ENCODE measurements around the gene INO80E. TPM values are rescaled to one million over a fixed set of nuclear protein-coding genes. Genes with fewer than 3 reads are reported as not detected.
A peak's percentile ranks its signal among the peaks of the same experiment; 100 is the strongest.

INO80E gene
- total and polyA plus RNA-seq, 2 donors (not counting 1 experiment from before 2014, with no cell fraction given): 103 to 113 TPM

DNA sequence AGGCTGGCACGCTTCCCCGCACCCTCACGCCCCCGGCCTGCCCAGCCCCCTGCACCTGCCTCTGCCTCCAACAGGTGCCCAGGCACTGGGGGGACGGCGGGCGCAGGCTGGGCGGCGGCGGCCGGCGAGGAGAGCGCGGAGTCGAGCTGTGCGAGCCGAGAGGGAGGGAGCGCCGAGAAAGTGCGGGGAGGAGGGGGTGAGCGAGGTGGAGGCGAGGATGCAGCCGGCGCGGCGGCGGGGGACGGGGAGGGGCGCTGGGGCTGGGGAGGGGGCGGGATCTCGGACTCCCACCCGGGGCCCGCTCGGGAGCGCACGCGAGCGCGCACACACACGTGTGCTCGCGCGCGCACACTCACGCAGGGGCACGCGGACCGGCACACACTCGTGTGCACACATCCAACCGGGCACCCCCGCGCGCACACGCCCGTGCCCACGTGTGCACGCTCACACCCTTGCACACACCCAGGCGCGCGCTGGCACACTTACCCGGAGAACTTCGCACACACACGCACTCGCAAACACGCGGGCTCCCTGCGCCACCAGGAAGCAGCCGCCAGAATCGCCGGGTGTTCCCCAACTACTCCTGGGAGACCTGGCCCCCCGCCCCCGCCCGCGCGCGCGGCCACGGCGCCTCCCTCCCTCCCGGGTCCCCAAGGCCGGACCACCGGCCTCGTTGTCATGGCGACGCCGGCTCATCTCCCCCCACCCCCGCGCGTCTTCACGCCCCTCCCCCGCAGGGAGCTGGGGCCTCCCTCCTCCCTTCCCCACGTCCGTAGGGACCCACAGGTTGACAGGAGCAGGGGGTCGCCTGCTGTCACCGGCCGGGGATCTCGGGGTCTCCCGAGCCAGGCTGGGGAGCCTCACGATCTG is 15.0 kb downstream of the INO80E start, which contains the start of gene DOC2A:
TSS of gene DOC2A (minus strand) at position 184 of the 870 bp plus-strand sequence. CDS start 805 bp downstream, outside the sequence.
- DNase-seq (peak; percentile 49), ATAC-seq (ENCODE audit: low read depth) (peak; percentile 32)
- Histone ChIP-seq H4K20me1 (ENCODE audit: control insufficient read depth, insufficient read depth, low read length, poor library complexity, severe bottlenecking) (no peaks in the 10 kb centered on the region), H3K4me3 (ENCODE audit: control extremely low read depth in 1 of 5, extremely low read depth in 1 of 5, insufficient read depth in 1 of 5, low read depth in 2 of 5, low read length in 4 of 5) (peak within 1 kb of the TSS in 4 of 5 experiments; percentile 29 to 50 (median 44)), H3K27me3 (replicated peaks in 1 of 4; ENCODE audit: control extremely low read depth in 1 of 4, control insufficient read depth in 3 of 4, insufficient read depth in 4 of 4, low read length in 3 of 4) (peaks cover 0 to 29% (median 15%) of the 10 kb centered on the region in 4 experiments), H3K4me2 (replicated peaks; ENCODE audit: low read depth, low read length, poor library complexity, severe bottlenecking) (peak within 1 kb of the TSS; percentile 83), H3K36me3 (replicated peaks in 1 of 2; ENCODE audit: control extremely low read depth in 1 of 2, control insufficient read depth in 1 of 2, extremely low read depth in 1 of 2, insufficient read depth in 2 of 2, low read length in 1 of 2) (peaks cover 0 to under 1% of the 10 kb centered on the region in 2 experiments), H3K9me3 (ENCODE audit: control extremely low read depth in 1 of 3, control insufficient read depth in 2 of 3, insufficient read depth in 1 of 3, low read length in 2 of 3) (peaks cover 0 to 12% (median 0%) of the 10 kb centered on the region in 3 donors), H3K79me2 (ENCODE audit: control insufficient read depth, insufficient read depth, low read length) (peaks cover 2% of the 10 kb centered on the region), H3K27ac (ENCODE audit: low read length in 2 of 2) (no peak within 1 kb of the TSS), H3K9ac (ENCODE audit: low read length) (peak within 1 kb of the TSS; percentile 52), H3K4me1 (ENCODE audit: control insufficient read depth in 2 of 2, insufficient read depth in 2 of 2, low read length in 2 of 2) (peaks cover 16 to 21% of the 10 kb centered on the region in 2 donors), H2AFZ (ENCODE audit: insufficient read depth, low read depth, low read length, poor library complexity, severe bottlenecking) (peak within 1 kb of the TSS; percentile 56)
- TF ChIP-seq, protein P1, sequence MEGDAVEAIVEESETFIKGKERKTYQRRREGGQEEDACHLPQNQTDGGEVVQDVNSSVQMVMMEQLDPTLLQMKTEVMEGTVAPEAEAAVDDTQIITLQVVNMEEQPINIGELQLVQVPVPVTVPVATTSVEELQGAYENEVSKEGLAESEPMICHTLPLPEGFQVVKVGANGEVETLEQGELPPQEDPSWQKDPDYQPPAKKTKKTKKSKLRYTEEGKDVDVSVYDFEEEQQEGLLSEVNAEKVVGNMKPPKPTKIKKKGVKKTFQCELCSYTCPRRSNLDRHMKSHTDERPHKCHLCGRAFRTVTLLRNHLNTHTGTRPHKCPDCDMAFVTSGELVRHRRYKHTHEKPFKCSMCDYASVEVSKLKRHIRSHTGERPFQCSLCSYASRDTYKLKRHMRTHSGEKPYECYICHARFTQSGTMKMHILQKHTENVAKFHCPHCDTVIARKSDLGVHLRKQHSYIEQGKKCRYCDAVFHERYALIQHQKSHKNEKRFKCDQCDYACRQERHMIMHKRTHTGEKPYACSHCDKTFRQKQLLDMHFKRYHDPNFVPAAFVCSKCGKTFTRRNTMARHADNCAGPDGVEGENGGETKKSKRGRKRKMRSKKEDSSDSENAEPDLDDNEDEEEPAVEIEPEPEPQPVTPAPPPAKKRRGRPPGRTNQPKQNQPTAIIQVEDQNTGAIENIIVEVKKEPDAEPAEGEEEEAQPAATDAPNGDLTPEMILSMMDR (IDR thresholded peaks at IDR 0.05): no peak
- TF ChIP-seq EZH2 (IDR thresholded peaks at IDR 0.05; ENCODE audit: borderline replicate concordance, insufficient read depth, low read depth, low read length, poor library complexity, severe bottlenecking): no peak
- CTCF ChIA-PET: no interaction called here
- H3K4me3 Mint-ChIP-seq: peak within 1 kb of the TSS; percentile 86
- intact Hi-C loops (cut with micrococcal nuclease): no loop called here
- H3K27me3 Mint-ChIP-seq: peaks cover 20% of the 10 kb centered on the region
- H3K9me3 Mint-ChIP-seq (ENCODE audit: insufficient read depth): no peaks in the 10 kb centered on the region
- no peak within 1 kb of the TSS for H3K27ac Mint-ChIP-seq
- peaks cover 14% of the 10 kb centered on the region for H3K4me1 Mint-ChIP-seq
- 1% methylated on average over 81 of the region's 99 CpGs for WGBS (ENCODE audit: insufficient coverage)
- POLR2A ChIA-PET: interaction anchor here (0.6 to 0.7 kb wide), 2 partner anchors 13 to 191 kb away, joined by 3 read pairs; partner anchors contain the start of gene MVP
